GM20000 (cell line): ENCODE measurements around the gene TMEM130.

ENCODE experiments used
- DNase-seq: peaks from one replicate; pipeline ENCODE4 v3.0.0; 2012; ENCODE audit warnings: low spot score
- TF ChIP-seq, protein P1 (sequence below): IDR thresholded peaks from 2 replicates; pipeline ENCODE4 v1.5.1; 2012; ENCODE audit warnings: mild to moderate bottlenecking, control low read depth; ENCODE audit errors: extremely low read depth, missing control alignments

The TMEM130 gene

DNA sequence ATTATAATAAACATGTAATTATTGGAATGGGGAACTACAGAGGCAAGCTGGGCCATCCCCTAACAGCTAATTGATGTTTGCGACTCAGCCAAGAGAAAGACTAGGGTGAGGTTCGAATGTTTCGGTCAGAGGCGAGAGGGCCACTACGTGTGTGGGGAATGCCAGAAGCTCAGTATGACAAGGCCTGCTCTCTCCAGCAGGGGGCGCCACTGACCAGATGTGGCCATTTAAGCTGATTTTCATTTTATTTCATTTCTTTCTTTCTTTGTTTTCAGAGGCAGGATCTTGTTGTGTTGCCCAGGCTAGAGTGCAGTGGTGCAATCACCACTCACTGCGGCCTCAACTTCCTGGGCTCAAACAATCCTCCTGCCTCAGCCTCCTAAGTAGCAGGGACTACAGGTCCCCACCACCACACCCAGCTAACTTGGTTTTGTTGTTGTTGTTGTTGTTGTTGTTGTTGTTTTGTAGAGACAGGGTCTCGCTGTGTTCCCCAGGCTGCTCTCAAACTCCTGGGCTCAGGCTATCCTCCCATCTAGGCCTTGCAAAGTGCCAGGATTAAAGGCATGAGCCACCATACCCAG is 38.1 kb downstream of the TMEM130 start:
- TF ChIP-seq, protein P1, sequence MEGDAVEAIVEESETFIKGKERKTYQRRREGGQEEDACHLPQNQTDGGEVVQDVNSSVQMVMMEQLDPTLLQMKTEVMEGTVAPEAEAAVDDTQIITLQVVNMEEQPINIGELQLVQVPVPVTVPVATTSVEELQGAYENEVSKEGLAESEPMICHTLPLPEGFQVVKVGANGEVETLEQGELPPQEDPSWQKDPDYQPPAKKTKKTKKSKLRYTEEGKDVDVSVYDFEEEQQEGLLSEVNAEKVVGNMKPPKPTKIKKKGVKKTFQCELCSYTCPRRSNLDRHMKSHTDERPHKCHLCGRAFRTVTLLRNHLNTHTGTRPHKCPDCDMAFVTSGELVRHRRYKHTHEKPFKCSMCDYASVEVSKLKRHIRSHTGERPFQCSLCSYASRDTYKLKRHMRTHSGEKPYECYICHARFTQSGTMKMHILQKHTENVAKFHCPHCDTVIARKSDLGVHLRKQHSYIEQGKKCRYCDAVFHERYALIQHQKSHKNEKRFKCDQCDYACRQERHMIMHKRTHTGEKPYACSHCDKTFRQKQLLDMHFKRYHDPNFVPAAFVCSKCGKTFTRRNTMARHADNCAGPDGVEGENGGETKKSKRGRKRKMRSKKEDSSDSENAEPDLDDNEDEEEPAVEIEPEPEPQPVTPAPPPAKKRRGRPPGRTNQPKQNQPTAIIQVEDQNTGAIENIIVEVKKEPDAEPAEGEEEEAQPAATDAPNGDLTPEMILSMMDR = peak; percentile 50
- no peak for DNase-seq

DNA sequence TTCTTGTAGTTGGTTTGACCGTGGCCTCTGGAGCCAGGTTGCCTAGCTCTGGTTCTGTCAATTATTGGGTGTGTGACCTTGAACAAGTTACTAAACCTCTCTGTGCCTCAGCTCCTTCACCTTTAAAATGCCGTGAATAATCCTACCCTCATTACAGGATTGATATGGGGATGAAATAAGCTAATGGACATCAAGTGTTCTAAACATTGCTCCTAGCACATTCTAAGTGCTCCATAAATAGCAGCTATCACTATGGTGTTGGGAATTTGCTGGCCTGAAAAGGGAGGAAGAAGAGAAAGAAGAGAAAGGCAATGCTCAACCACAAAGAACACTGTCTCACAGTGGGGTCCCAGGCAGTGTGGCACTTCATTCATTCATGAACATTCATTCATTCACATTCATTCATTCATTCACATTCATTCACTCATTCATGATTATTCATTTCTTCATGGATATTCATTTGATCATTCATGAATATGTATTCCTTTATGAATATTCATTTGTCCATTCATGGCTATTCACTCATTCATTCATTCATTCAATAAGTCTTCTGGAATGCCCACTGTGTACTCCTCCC is 38.8 kb downstream of the TMEM130 start:
- DNase-seq = no peak
- TF ChIP-seq, protein P1 = no peak

DNA sequence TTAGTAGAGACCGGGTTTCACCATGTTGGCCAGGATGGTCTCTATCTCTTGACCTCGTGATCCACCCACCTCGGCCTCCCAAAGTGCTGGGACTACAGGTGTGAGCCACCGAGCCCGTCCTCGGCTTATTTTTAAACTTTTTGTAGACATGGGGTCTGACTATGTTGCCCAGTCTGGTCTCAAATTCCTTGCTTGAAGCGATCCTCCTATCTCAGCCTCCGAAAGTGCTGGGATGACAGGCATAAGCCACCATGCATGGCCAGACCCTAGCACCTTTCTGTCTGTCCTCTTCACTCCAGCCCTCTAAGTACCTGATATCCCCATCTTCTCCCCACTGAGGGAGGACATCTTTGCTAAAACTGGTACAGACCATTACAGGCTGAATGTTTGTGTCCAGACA is 41.4 kb downstream of the TMEM130 start:
- DNase-seq = no peak
- TF ChIP-seq, protein P1 = no peak

DNA sequence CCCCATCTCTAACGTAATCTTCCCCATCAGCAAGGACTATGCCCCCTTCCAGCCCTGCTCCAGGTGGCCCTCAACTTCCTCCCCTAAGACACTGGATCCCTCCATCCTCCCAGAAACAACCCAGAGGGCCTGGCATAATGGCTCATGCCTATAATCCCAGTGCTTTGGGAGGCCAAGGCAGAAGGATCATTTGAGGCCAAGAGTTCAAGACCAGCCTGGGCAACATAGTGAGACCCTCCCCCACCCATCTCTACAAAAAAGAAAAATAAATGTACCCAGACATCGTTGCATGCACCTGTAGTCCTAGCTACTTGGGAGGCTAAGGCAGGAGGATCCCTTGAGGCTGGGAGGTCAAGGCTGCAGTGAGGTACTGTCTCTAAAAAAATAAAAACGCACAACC is 42.6 kb downstream of the TMEM130 start:
- no peak for DNase-seq
- TF ChIP-seq, protein P1 = no peak

DNA sequence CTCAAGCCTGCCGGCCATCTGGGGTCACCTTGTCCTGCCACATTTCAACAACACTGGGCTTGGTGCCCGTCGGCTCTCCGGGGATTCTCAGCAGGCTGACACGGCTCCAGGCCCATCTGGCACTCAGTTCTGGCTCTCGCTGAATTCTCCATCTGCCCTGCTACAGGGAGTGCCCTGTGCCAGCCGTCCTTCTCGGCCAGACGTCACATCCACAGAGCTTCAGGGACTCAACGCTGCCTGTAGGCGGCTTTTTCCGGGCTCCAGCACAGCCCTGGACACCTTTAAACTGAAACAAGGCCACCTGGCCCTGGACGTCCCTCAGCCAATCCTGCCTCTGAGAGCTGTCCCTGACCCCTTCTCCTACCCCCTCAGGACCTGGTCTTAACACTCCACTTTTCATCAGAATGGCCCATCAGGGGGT is 43.0 kb downstream of the TMEM130 start:
- no peak for DNase-seq
- TF ChIP-seq, protein P1 = no peak

DNA sequence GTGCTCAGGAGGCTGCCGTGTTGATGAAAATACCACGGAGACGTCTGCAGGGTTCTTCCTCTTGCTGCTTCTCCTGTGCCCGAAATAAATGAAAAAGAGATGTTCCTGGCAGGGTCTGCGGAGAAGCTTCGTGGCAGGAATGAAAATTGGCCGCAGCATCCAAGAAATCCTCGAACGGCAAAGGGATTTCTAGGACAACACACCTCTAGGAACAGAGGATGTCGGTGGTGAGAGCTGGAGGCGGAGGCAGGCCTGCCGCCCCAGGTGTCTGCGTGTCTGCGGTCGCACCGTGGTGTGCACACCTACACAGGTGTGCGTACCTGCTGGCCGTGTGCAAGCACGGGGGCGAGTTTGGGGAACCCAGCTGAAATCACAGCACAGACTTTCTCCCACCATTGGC is 43.4 kb downstream of the TMEM130 start:
- DNase-seq = no peak
- TF ChIP-seq, protein P1 = no peak

DNA sequence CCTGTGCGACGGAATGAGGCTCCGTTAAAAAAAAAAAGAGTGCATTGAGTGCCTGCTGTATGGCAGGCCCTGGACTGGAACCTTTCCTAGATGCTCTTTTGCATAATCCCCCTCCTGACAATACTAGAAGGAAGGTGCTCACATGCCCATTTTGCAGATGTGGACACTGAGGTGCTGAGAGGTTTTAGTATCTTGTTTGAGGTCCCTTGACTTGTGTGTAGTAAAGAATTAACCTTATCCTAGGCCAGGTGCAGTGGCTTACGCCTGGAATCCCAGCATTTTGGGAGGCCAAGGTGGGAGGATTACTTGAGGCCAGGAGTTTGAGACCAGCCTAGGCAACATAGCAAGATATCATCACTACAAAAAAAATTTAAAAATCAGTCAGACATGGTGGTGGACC is 46.6 kb downstream of the TMEM130 start:
- TF ChIP-seq, protein P1 = no peak
- no peak for DNase-seq
